Neural progenitor cell (in vitro differentiated cells): ENCODE data around the gene MAPK8. TPM values are rescaled to one million over a fixed set of nuclear protein-coding genes. Genes with fewer than 3 reads are reported as not detected.
"Not testable (repeated sequence)": the region's sequence is repeated elsewhere in the genome, so short reads cannot be mapped to it uniquely, and the experiment has no call there.

Experiments
- DNase-seq: peaks from one replicate; pipeline ENCODE4 v3.0.0-alpha.2; 2016; ENCODE audit warnings: low spot score
- H2AFZ ChIP-seq: fragments of 200-600 bp; sonication (generic); replicated peaks from 2 replicates; pipeline ENCODE4 v1.6.1; 2016; ENCODE audit warnings: antibody characterized with exemption
- H3F3A ChIP-seq: fragments of 200-600 bp; sonication (generic); 2 replicates; pipeline ENCODE4 v1.6.1; 2016; ENCODE audit warnings: antibody characterized with exemption, low read depth
- H3K27ac ChIP-seq: fragments of 200-600 bp; sonication (generic); 2 replicates; pipeline ENCODE4 v1.5.1; 2016; ENCODE audit warnings: mild to moderate bottlenecking
- H3K27me3 ChIP-seq: fragments of 200-600 bp; sonication (generic); 2 replicates; pipeline ENCODE4 v1.6.1; 2016; ENCODE audit warnings: mild to moderate bottlenecking, moderate library complexity
- H3K36me3 ChIP-seq: fragments of 200-600 bp; sonication (generic); 2 replicates; pipeline ENCODE4 v1.5.1; 2016
- H3K4me1 ChIP-seq: fragments of 200-600 bp; sonication (generic); 2 replicates; pipeline ENCODE4 v1.6.1; 2016; ENCODE audit warnings: mixed run types
- H3K4me2 ChIP-seq: fragments of 200-600 bp; sonication (generic); 2 replicates; pipeline ENCODE4 v1.6.1; 2016
- H3K4me3 ChIP-seq: fragments of 200-600 bp; sonication (generic); 2 replicates; pipeline ENCODE4 v1.5.1; 2016
- H3K79me2 ChIP-seq: fragments of 200-600 bp; sonication (generic); 2 replicates; pipeline ENCODE4 v1.6.1; 2016; ENCODE audit warnings: low read depth
- H3K9ac ChIP-seq: fragments of 200-600 bp; sonication (generic); 2 replicates; pipeline ENCODE4 v1.6.1; 2016
- H3K9me3 ChIP-seq: fragments of 200-600 bp; sonication (generic); 2 replicates; pipeline ENCODE4 v1.5.1; 2016; ENCODE audit warnings: low read depth
- H4K20me1 ChIP-seq: fragments of 200-600 bp; sonication (generic); 2 replicates; pipeline ENCODE4 v1.6.1; 2016; ENCODE audit warnings: low read depth
- H3K27ac Mint-ChIP-seq: 3 replicates; pipeline ENCODE4 v1.8.0; 2021; ENCODE audit warnings: mixed read lengths
- H3K27me3 Mint-ChIP-seq: 2 replicates; pipeline ENCODE4 v1.8.0; 2022; ENCODE audit warnings: low read depth, mild to moderate bottlenecking, inconsistent platforms, moderate library complexity, mixed read lengths; ENCODE audit not compliant: insufficient read depth
- H3K36me3 Mint-ChIP-seq: 3 replicates; pipeline ENCODE4 v1.8.0; 2021; ENCODE audit warnings: mixed read lengths
- H3K4me1 Mint-ChIP-seq: 3 replicates; pipeline ENCODE4 v1.8.0; 2021; ENCODE audit warnings: mixed read lengths
- H3K4me3 Mint-ChIP-seq: 3 replicates; pipeline ENCODE4 v1.8.0; 2021; ENCODE audit warnings: mild to moderate bottlenecking, moderate library complexity, mixed read lengths
- H3K9me3 Mint-ChIP-seq: 3 replicates; pipeline ENCODE4 v1.8.0; 2020; ENCODE audit warnings: mixed read lengths
- EZH2 ChIP-seq: fragments of 200-600 bp; sonication (generic); IDR thresholded peaks from 2 replicates; pipeline ENCODE4 v1.6.1; 2017; ENCODE audit warnings: antibody characterized with exemption, mild to moderate bottlenecking, moderate library complexity
- EZH2phosphoT487 ChIP-seq: fragments of 200-600 bp; sonication (generic); IDR thresholded peaks from 2 replicates; pipeline ENCODE4 v1.6.1; 2017; ENCODE audit warnings: antibody characterized with exemption
- total RNA-seq: library from RNA; depleted of rRNA; stranded (reverse); fragments of >200 nt; gene quantifications from 2 replicates; pipeline ENCODE4 v1.2.3, GENCODE V29; 2015; ENCODE audit warnings: low replicate concordance
- TF ChIP-seq, protein P1 (sequence below): fragments of 200-600 bp; sonication (generic); IDR thresholded peaks from 2 replicates; pipeline ENCODE4 v1.5.1; 2017; ENCODE audit warnings: antibody characterized with exemption, mild to moderate bottlenecking

Gene MAPK8
- total RNA-seq, 1 donor from 2014 or later: 166 TPM

DNA sequence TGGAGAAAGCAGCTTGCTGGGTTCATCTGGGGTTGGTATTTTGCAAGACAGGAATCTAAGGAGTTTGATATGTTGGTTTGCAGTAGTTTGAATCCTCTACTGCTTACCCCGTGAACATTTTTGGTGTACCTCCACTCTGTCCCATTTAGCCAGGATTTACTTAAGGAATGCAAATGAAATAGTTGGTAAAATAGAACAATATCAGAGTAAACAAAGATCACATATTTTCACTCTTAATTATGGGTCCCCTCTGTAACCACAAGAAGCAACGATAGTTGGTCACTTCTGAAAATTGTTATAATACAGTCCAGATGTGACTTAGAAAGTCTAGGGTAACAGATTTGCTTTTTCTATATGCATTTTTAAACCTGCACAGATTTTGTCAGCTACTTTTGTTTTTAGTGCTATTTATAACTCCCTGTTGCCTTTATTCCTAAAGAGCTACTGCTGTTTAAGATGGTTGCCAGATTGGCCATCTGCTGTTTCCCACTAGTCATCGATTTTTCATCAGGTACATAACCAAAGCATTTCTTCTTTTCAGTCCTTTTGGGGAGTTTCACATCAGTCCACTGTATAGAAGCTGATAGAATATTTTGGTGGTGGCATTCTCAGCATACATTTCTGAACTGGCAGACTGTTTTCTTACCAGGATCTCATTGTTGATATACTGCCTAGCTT lies 37.6 kb downstream of the MAPK8 start:
- Mint-ChIP-seq H3K9me3 (peaks cover 69% of the 10 kb centered on the region), H3K4me1 (no peaks in the 10 kb centered on the region), H3K36me3 (peaks cover 58% of the 10 kb centered on the region), H3K4me3 (no peak overlapping the region), H3K27ac (no peak overlapping the region), H3K27me3 (no peaks in the 10 kb centered on the region)
- peaks cover 5% of the 10 kb centered on the region for H3K36me3 ChIP-seq
- no peak overlapping the region for H3K4me3 ChIP-seq
- no peak overlapping the region for H2AFZ ChIP-seq
- H3K9ac ChIP-seq: no peak overlapping the region
- peaks cover 15% of the 10 kb centered on the region for H3K9me3 ChIP-seq
- TF ChIP-seq, protein P1, sequence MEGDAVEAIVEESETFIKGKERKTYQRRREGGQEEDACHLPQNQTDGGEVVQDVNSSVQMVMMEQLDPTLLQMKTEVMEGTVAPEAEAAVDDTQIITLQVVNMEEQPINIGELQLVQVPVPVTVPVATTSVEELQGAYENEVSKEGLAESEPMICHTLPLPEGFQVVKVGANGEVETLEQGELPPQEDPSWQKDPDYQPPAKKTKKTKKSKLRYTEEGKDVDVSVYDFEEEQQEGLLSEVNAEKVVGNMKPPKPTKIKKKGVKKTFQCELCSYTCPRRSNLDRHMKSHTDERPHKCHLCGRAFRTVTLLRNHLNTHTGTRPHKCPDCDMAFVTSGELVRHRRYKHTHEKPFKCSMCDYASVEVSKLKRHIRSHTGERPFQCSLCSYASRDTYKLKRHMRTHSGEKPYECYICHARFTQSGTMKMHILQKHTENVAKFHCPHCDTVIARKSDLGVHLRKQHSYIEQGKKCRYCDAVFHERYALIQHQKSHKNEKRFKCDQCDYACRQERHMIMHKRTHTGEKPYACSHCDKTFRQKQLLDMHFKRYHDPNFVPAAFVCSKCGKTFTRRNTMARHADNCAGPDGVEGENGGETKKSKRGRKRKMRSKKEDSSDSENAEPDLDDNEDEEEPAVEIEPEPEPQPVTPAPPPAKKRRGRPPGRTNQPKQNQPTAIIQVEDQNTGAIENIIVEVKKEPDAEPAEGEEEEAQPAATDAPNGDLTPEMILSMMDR: no peak
- TF ChIP-seq EZH2phosphoT487: no peak
- TF ChIP-seq EZH2: no peak
- H3F3A ChIP-seq: no peaks in the 10 kb centered on the region
- no peak for DNase-seq
- H3K4me2 ChIP-seq: no peak overlapping the region
- H4K20me1 ChIP-seq: peaks cover 15% of the 10 kb centered on the region
- no peak overlapping the region for H3K27ac ChIP-seq
- H3K4me1 ChIP-seq: peaks cover 6% of the 10 kb centered on the region
- peaks cover 84% of the 10 kb centered on the region for H3K79me2 ChIP-seq
- no peaks in the 10 kb centered on the region for H3K27me3 ChIP-seq

- H3F3A ChIP-seq, H3K4me1 ChIP-seq, H3K27me3 Mint-ChIP-seq, H3K27me3 ChIP-seq, H3K27ac ChIP-seq, H3K27ac Mint-ChIP-seq, H2AFZ ChIP-seq, H3K36me3 ChIP-seq, H3K4me3 ChIP-seq, H3K9ac ChIP-seq, H3K4me3 Mint-ChIP-seq, H3K4me2 ChIP-seq, DNase-seq, H3K4me1 Mint-ChIP-seq: not testable (repeated sequence)
- Histone ChIP-seq H4K20me1 (peaks cover 10% of the 10 kb centered on the region), H3K9me3 (peaks cover 15% of the 10 kb centered on the region), H3K79me2 (peaks cover 81% of the 10 kb centered on the region)
- H3K36me3 Mint-ChIP-seq: peaks cover 70% of the 10 kb centered on the region
- TF ChIP-seq, protein P1: peak; percentile 18
- peaks cover 85% of the 10 kb centered on the region for H3K9me3 Mint-ChIP-seq
Observed at GRCh38 chr10:48346248-48346647, 39.8 kb downstream of the MAPK8 start.

DNA sequence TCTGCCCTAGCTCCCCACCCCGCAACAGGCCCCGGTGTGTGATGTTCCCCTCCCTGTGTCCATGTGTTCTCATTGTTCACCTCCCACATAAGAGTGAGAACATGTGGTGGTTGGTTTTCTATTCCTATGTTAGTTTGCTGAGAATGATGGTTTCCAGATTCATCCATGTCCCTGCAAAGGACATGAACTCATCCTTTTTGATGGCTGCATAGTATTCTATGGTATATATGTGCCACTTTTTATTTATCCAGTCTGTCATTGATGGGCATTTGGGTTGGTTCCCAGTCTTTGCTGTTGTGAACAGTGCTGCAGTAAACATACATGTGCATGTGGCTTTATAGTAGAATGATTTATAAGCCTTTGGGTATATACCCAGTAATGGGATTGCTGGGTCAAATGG lies 41.1 kb downstream of the MAPK8 start:
- H3K79me2 ChIP-seq: peaks cover 76% of the 10 kb centered on the region
- Mint-ChIP-seq H3K9me3 (peaks cover 81% of the 10 kb centered on the region), H3K36me3 (peaks cover 63% of the 10 kb centered on the region)
- not testable (repeated sequence) for H3K9ac ChIP-seq, H3K4me1 Mint-ChIP-seq, H3K27me3 ChIP-seq, H3K4me3 Mint-ChIP-seq, H3K4me1 ChIP-seq, H3F3A ChIP-seq, DNase-seq, H3K27ac Mint-ChIP-seq, H4K20me1 ChIP-seq, H2AFZ ChIP-seq, H3K4me3 ChIP-seq, H3K27me3 Mint-ChIP-seq, H3K36me3 ChIP-seq, H3K4me2 ChIP-seq, H3K27ac ChIP-seq
- H3K9me3 ChIP-seq: peaks cover 15% of the 10 kb centered on the region

- H3K27ac ChIP-seq, H3K27me3 Mint-ChIP-seq, DNase-seq, H4K20me1 ChIP-seq, H3K27ac Mint-ChIP-seq, H3K4me1 Mint-ChIP-seq, H3K9ac ChIP-seq, H3K27me3 ChIP-seq, H3K4me1 ChIP-seq, H3K4me2 ChIP-seq, H3K4me3 Mint-ChIP-seq, H3K36me3 ChIP-seq, H3K4me3 ChIP-seq, H3F3A ChIP-seq, H2AFZ ChIP-seq: not testable (repeated sequence)
- Mint-ChIP-seq H3K36me3 (peaks cover 60% of the 10 kb centered on the region), H3K9me3 (peaks cover 81% of the 10 kb centered on the region)
- Histone ChIP-seq H3K79me2 (peaks cover 76% of the 10 kb centered on the region), H3K9me3 (peaks cover 15% of the 10 kb centered on the region)
Observed at GRCh38 chr10:48347943-48348342, 41.5 kb downstream of the MAPK8 start.
